Bronchus fibroblast of lung (primary cell): Measurements from ENCODE around the gene SPATA31A7. TPM values are rescaled to one million over a fixed set of nuclear protein-coding genes. Genes with fewer than 3 reads are reported as not detected.

Experiments used
- total RNA-seq: library from RNA; depleted of rRNA; stranded (reverse); fragments of >200 nt; gene quantifications from 2 replicates; pipeline ENCODE4 v1.2.3, GENCODE V29; 2015

The SPATA31A7 gene
- total RNA-seq, result not detected in 2 replicates

GRCh38 chr9:61189736-61190135 is at the start of gene SPATA31A7:
TSS of gene SPATA31A7 (plus strand) at chr9:61190036. CDS start at chr9:61190065, 29 bp downstream.

